ENCODE data around the gene JAKMIP1.

JAKMIP1 gene

DNA sequence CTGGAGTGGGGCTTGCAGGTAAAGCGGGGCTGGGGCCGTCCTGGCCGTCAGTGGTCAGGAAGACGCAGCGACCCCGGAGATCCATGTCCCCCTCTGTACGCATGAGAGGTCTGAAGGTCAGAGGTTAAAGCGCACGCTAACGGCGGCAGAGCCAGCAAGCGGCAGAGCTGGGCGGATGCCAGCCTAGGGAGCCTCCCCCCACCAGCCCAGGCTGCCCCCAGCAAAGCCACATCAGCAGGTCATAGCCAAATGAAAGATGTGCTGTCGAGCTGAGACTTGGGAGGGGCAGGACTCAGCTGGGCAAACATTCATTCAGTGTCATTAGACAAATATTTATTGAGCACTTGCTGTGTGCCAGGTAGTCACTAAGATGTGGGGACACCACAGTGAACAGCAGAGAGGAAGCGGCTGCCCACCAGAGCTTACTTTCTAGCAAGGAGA, 593 bp upstream of the JAKMIP1 start:
- Mint-ChIP-seq H3K9me3 (peaks cover 9% of the 10 kb centered on the region), H3K36me3 (ENCODE audit: low read depth) (no peaks in the 10 kb centered on the region), H3K27me3 (peaks cover 37% of the 10 kb centered on the region), H3K27ac (peak overlapping the region; percentile 9), H3K4me3 (peak overlapping the region; percentile 60), H3K4me1 (peaks cover 28% of the 10 kb centered on the region)
- DNase-seq (peak; percentile 10), ATAC-seq (no peak)

DNA sequence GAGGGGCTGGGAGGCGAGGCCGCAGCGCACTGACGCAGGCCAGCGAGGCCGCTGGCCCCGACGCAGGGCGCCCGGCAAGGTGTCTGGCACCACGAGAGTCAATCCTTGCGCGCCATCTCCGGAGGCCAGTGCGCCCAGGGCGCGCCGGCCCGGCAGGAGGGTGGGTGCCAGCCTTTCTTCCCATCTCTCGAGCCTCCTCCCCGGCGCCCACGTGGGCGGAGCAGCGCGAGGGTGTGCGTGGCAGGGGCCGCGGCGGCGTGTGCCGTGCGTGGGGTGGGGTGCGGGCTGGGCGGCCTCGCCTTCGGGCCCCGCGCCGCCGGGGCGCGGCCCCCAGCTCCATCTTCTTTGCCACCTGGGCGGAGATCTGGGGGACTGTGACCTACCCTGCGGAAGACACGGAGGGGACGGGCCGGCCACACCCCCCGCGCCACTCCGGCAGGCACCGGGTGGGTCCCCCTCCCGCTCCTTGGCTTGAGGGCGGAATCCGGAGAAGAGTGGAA, 877 bp downstream of the JAKMIP1 start:
- no peak overlapping the region for H3K27ac Mint-ChIP-seq
- peaks cover 32% of the 10 kb centered on the region for H3K4me1 Mint-ChIP-seq
- no peak for ATAC-seq
- H3K27me3 Mint-ChIP-seq, result peaks cover 37% of the 10 kb centered on the region
- DNase-seq, result peak; percentile 31
- peaks cover 9% of the 10 kb centered on the region for H3K9me3 Mint-ChIP-seq
- no peaks in the 10 kb centered on the region for H3K36me3 Mint-ChIP-seq (ENCODE audit: low read depth)
- peak overlapping the region; percentile 80 for H3K4me3 Mint-ChIP-seq

DNA sequence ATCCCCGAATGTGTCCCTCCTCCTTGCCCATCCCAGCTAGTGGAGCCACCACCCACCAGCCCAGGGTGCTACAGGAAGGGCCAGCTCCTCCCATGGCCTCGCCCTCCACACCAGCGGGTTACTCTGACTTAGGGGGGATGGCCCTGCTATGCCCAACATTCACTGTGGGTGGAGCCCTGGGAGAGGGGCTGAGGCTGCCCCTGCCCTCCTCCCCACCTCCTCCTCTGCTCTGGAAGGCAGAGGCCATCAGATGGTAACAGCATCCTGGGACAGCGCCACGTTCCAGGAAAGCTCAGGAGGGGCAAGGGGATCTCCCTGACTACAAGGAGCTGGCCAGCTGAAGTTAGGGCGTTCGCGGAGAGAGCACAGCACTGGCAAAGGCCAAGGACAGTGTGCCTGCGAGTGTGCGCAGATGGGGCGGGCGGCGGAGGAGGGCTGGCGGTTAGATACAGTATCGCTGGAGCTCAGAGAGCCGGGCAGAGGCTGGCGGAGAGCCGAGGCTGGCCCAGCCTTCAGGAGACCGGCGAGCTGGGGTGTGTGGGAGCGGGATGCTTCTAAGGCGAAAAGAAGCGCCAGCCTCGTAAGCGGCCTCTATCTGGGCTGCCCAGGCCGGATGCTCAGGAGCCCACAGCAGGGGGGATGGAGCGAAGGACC, 1.5 kb downstream of the JAKMIP1 start:
- Mint-ChIP-seq H3K27ac (peak overlapping the region; percentile 85), H3K4me1 (peaks cover 32% of the 10 kb centered on the region), H3K27me3 (peaks cover 37% of the 10 kb centered on the region), H3K4me3 (peak overlapping the region; percentile 80), H3K9me3 (peaks cover 9% of the 10 kb centered on the region), H3K36me3 (ENCODE audit: low read depth) (no peaks in the 10 kb centered on the region)
- ATAC-seq, result peak; percentile 44
- DNase-seq, result peak; percentile 40

DNA sequence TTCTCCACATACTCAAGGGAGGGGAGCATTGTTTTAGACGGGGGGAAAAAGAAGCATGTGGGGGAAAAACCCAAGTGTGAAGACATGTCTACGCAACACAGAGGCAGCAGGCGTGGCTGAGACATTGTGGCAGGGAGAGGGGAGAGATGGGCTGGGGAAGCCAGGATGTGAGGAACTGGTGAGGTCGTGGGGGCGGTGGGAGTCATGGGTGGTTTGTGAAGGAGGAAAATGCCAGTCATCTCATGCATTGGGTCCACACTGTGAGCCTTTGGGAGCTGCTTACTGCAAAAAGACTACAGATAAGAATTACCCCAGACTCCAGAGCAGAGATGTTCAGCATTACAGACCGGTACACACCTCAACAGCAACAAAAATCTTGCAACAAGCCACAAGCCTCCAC, 2.1 kb downstream of the JAKMIP1 start:
- no peaks in the 10 kb centered on the region for H3K36me3 Mint-ChIP-seq (ENCODE audit: low read depth)
- peaks cover 37% of the 10 kb centered on the region for H3K27me3 Mint-ChIP-seq
- H3K27ac Mint-ChIP-seq, result peak overlapping the region; percentile 85
- H3K9me3 Mint-ChIP-seq, result peaks cover 9% of the 10 kb centered on the region
- peak overlapping the region; percentile 80 for H3K4me3 Mint-ChIP-seq
- ATAC-seq (peak; percentile 68), DNase-seq (peak; percentile 72)
- H3K4me1 Mint-ChIP-seq, result peaks cover 32% of the 10 kb centered on the region

DNA sequence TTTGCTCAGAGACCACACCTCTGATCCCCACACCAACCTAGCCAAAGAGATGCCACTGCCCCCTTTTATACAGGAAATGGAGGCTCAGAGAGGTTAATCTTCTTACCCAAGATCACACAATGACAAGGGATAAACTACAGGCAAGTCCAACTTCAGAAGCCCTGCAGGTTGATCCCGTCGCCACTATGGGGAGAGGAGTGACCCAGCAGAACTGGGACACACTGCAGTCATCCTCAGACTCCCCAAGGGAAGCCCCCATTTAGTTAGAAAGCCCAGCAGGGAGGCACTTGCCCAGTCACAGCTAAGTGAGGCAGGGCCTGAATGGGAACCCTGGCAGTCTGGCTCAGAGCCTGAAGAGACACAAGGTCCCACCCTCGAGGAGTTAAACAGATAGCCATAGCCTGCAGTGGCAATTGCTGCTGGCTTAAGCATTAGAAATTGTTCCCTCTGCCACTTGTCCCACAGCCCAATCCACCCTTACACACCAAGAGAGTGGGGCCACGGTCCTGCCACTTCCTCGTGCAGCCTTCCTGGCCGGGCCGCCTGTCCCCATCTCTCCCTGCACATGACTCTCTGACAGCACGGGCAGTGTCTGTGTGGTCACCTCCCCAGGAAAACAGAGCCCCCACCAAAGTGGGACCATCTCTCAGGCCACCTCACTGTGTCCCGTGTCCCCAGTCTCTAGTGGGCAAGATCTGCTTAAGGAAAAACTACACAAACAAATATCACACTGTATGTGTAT, 2.7 kb downstream of the JAKMIP1 start:
- DNase-seq (no peak), ATAC-seq (no peak)
- Mint-ChIP-seq H3K9me3 (peaks cover 9% of the 10 kb centered on the region), H3K36me3 (ENCODE audit: low read depth) (no peaks in the 10 kb centered on the region), H3K27me3 (peaks cover 40% of the 10 kb centered on the region), H3K4me3 (peak overlapping the region; percentile 80), H3K4me1 (peaks cover 32% of the 10 kb centered on the region), H3K27ac (peak overlapping the region; percentile 85)

DNA sequence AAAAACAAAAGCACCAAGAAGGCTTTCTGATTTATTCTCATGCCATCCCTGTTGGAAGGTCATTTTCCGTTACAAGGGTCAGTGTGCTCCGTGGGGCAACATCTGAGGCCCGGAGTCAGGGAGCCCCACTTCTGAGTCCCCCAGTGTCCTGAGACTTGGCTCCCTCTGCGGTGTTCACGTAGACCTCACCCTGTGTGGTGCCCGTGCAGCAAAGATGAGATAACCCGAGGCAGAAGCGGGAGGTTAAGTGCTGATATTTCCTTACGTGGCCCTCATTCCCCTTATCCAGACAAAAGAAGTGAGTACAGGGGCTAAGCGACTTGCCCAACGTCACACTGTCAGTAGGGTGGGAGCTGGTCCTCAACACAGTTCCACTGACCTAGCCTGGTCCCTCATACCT, 3.5 kb downstream of the JAKMIP1 start:
- Mint-ChIP-seq H3K4me3 (no peak overlapping the region), H3K9me3 (peaks cover 9% of the 10 kb centered on the region), H3K36me3 (ENCODE audit: low read depth) (no peaks in the 10 kb centered on the region), H3K27ac (no peak overlapping the region), H3K4me1 (peaks cover 32% of the 10 kb centered on the region), H3K27me3 (peaks cover 36% of the 10 kb centered on the region)
- DNase-seq (no peak), ATAC-seq (no peak)

DNA sequence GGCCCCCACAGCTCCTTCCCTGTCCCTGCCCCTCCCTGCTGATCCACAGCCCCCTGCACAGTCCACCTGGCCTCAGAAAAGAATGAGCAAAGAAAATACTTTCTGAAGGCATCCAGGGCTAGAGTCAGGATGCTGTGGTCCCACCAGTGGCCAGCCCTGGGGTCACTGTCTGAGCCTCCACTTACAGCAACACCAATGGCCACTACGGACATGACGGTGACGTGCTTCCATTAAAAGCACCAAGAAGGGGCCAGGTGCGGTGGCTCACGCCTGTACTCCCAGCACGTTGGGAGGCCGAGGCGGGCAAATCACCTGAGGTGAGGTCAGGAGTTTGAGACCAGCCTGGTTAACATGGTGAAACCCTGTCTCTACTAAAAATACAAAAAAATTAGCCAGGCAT, 4.0 kb downstream of the JAKMIP1 start:
- Mint-ChIP-seq H3K36me3 (ENCODE audit: low read depth) (no peaks in the 10 kb centered on the region), H3K27me3 (peaks cover 31% of the 10 kb centered on the region), H3K4me1 (peaks cover 28% of the 10 kb centered on the region), H3K9me3 (peaks cover 4% of the 10 kb centered on the region), H3K27ac (no peak overlapping the region), H3K4me3 (no peak overlapping the region)
- no peak for DNase-seq
- ATAC-seq, result no peak

DNA sequence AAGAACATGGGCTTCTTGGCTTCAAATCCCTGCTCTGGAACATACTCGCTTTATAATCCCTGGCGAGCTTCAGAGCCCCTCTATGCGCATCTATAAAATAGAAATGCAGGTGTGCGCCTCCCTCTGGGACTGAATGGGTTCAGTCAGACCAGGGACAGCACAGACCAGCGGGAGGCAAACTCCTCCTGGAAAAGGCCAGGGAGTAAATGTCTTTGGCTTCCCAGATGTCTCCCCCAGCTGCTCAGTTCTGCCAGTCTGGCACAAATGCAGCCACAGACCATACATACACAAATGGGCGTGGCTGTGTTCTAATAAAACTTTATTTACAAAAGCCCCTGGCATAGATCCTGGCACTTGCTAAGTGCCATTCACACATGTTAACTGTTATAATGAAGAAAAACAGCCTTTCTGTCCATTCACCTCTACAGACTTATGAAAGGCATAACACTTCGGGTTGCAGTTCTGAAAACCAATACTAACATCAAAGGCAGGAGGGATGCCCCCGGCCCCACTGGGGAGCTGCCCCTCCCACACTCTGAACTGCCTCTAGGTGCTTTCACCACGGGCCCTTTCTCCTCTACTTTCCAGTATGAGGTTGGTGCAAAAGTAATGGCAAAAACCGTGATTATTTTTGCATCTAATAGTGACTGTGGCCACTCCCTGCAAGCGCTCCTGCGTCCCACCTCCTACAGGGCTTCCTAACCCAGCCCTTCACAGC, 4.6 kb downstream of the JAKMIP1 start:
- ATAC-seq (no peak), DNase-seq (no peak)
- Mint-ChIP-seq H3K36me3 (ENCODE audit: low read depth) (no peaks in the 10 kb centered on the region), H3K27me3 (peaks cover 26% of the 10 kb centered on the region), H3K4me1 (peaks cover 24% of the 10 kb centered on the region), H3K4me3 (no peak overlapping the region), H3K9me3 (no peaks in the 10 kb centered on the region), H3K27ac (no peak overlapping the region)

DNA sequence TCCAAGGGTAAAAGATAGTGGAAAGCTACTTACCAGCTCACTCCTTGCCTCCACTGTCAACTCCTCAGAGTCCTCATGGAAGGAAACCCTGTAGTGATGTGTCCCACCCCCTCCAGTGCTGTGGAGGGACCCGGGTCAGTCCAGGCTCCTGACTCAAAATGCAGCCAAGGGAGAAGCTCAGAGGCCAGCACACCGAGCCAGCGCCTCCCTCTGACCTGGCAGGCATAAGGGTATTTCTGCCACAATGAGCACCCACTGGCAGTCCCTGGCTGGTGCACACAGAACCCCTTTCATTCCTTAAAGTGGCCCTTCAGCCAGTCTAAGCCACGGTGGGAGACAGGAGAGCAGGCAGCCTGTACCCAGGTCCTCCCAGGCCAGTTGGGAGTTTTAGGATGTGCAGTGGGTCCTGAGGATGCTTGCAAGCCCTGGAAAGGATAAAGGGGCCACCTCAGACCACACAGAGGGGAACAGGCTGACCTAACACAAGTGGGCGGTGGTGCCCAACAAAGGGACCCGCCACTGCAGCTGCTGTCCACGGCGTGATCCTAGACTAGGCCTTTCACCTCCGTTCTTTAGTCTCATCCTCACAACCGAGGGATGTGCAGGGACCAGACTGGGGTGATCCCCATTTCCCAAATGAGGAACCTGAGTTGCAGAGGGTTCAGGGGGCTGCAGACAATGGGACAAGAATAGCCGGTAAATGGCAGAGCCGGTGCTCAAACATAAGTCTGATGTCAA, 5.7 kb downstream of the JAKMIP1 start:
- no peak for DNase-seq
- H3K36me3 Mint-ChIP-seq (ENCODE audit: low read depth), result no peaks in the 10 kb centered on the region
- H3K9me3 Mint-ChIP-seq, result no peaks in the 10 kb centered on the region
- peaks cover 24% of the 10 kb centered on the region for H3K4me1 Mint-ChIP-seq
- H3K27ac Mint-ChIP-seq, result no peak overlapping the region
- no peak overlapping the region for H3K4me3 Mint-ChIP-seq
- no peak for ATAC-seq
- peaks cover 25% of the 10 kb centered on the region for H3K27me3 Mint-ChIP-seq

DNA sequence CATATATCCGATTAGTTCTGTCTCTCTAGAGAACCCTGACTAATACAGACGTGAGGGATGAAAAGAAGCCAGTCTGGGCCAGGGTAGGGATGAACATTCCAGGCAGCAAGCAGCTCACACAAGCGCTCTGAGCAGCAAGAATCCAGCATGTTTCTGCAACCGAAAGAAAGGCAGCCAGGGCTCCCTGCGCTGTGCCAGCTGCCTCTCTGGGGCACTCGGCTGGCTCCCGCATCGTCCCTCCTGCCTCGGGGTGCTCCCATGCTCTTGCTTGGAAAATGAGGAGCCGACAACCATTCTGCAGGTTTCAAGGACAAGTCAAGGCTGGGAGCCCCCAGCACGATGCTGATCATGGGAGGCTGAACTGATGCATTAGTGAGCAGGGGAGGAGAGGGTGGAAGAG, 7.0 kb downstream of the JAKMIP1 start:
- no peak overlapping the region for H3K27ac Mint-ChIP-seq
- no peaks in the 10 kb centered on the region for H3K9me3 Mint-ChIP-seq
- ATAC-seq, result no peak
- H3K4me1 Mint-ChIP-seq, result peaks cover 16% of the 10 kb centered on the region
- no peak for DNase-seq
- peaks cover 20% of the 10 kb centered on the region for H3K27me3 Mint-ChIP-seq
- no peaks in the 10 kb centered on the region for H3K36me3 Mint-ChIP-seq (ENCODE audit: low read depth)
- H3K4me3 Mint-ChIP-seq, result no peak overlapping the region

DNA sequence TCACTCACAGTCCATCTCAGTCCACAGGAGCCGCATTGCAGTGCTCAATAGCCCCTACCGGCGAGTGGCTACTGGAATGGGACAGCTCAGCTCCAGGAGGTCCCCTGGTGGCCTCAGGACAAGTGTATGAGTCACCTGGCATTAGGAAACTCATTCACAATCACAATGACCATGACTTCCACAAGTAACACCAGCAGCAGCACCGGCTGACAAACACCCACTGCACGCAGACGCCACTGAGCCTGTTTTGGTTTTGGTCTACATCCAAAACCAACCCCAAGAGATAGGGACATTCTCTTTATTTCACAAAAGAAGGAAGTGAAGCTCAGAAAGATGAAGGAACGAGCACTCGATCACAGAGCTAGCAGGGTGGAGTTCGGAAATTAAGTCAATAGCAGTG, 8.1 kb downstream of the JAKMIP1 start:
- no peaks in the 10 kb centered on the region for H3K36me3 Mint-ChIP-seq (ENCODE audit: low read depth)

DNA sequence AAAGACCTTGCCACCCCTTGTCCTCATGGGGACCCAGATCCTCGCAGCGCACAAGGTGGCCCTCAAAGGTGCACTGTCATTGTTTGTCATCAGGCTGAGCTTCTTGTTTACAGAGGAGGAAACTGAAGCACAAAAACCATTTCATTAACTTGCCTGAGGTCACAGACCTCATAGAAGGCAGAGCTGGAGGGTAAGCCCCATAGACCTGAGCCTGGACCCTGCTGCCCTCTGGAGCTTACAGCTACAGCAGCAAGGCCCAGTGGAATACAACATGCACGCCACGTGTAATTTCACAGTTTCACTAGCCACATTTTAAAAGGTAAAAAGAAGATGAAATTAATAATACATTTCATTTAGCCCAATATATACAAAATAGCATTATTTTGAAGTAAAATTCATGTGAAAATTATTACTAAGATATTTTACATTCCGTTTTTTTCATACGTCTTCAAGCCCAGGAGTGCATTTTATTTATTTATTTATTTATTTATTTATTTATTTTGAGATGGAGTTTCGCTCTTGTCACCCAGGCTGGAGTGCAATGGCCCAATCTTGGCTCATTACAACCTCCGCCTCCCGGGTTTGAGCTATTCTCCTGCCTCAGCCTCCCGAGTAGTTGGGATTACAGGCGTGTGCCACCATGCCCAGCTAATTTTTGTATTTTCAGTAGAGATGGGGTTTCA, 8.8 kb downstream of the JAKMIP1 start:
- Mint-ChIP-seq H3K4me1 (peaks cover 4% of the 10 kb centered on the region), H3K4me3 (no peak overlapping the region), H3K27me3 (peaks cover 7% of the 10 kb centered on the region), H3K9me3 (peaks cover 8% of the 10 kb centered on the region), H3K27ac (no peak overlapping the region), H3K36me3 (ENCODE audit: low read depth) (no peaks in the 10 kb centered on the region)
- no peak for ATAC-seq
- no peak for DNase-seq

More for the DNA sequence above, 8.1 kb downstream of the JAKMIP1 start:
- H3K4me3 Mint-ChIP-seq, result no peak overlapping the region
- H3K9me3 Mint-ChIP-seq, result peaks cover 8% of the 10 kb centered on the region
- no peak for ATAC-seq
- DNase-seq, result no peak
- peaks cover 8% of the 10 kb centered on the region for H3K27me3 Mint-ChIP-seq
- H3K4me1 Mint-ChIP-seq, result peaks cover 6% of the 10 kb centered on the region
- no peak overlapping the region for H3K27ac Mint-ChIP-seq

DNA sequence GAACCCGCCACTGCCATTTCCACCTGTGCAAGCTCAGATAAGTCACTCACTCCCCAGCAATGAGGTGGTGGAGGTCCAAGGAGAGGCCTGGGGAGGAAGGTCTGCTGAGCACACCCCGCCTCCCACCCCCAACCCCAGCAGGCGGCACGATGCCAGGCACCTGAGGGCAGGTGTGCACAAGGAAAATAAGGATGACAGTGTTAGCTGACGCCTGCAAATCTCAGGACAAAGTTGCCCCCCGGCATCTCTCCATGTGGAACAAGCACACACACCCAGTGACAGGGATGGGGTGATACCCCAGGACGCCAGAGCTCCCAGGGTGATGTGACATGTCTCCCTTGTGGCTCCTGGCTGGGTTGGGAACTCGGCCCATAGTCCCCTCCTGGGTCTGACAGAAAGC, 9.9 kb downstream of the JAKMIP1 start:
- DNase-seq, result no peak
- Mint-ChIP-seq H3K27me3 (peaks cover 11% of the 10 kb centered on the region), H3K9me3 (peaks cover 16% of the 10 kb centered on the region), H3K36me3 (ENCODE audit: low read depth) (no peaks in the 10 kb centered on the region), H3K4me1 (peaks cover under 1% of the 10 kb centered on the region), H3K4me3 (no peak overlapping the region), H3K27ac (no peak overlapping the region)
- ATAC-seq, result no peak

DNA sequence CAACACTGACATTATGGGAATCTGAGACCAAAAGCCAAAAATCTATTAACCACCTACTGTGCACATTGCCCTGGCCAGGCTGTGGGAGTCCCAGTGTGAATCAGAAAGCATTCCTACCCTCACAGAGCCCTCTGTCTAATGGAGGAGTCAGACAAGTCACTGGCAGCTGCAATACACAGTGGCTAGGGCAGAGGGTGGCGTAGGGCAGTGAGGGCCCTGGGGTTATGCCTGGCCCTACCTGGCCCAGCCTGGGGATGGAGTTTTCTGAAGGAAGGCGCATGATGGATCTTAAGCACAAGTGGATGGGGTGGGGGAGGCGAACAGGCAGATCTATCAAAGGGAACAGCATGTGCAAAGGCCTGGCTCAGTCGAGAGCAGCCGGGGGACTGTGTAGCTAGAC, 10.8 kb downstream of the JAKMIP1 start:
- Mint-ChIP-seq H3K4me3 (no peak overlapping the region), H3K27ac (no peak overlapping the region), H3K27me3 (peaks cover 11% of the 10 kb centered on the region), H3K36me3 (ENCODE audit: low read depth) (no peaks in the 10 kb centered on the region), H3K9me3 (peaks cover 16% of the 10 kb centered on the region), H3K4me1 (peaks cover 2% of the 10 kb centered on the region)
- ATAC-seq, result no peak
- no peak for DNase-seq
